22Rv1 (cell line): ENCODE results near the gene ZSCAN29.

Experiments
- CTCF ChIP-seq: fragments of 450-650 bp; IDR thresholded peaks from 2 replicates; pipeline ENCODE4 v1.5.1; 2017; ENCODE audit warnings: mild to moderate bottlenecking
- ZFX ChIP-seq: fragments of 450-650 bp; IDR thresholded peaks from 2 replicates; pipeline ENCODE4 v1.6.1; 2017; ENCODE audit warnings: antibody characterized with exemption, borderline replicate concordance

GRCh38 chr15:43408789-43409188 lies 37.9 kb upstream of the ZSCAN29 start:
- no peak for TF ChIP-seq CTCF
- no peak for TF ChIP-seq ZFX
